Caco-2 (cell line): ENCODE results near the gene NDUFB4. TPM values are rescaled to one million over a fixed set of nuclear protein-coding genes. Genes with fewer than 3 reads are reported as not detected.
A peak's percentile ranks its signal among the peaks of the same experiment; 100 is the strongest.

ENCODE experiments used
- BruUV-seq: library from RNA; stranded (reverse); fragments of 400-500 nt; replicated peaks from 2 replicates; lab custom pipeline; 2021; lab: Mats Ljungman, UMichigan
- CTCF ChIA-PET: fragments of 300-600 bp; sonication (Branson Sonifier 250); formaldehyde crosslinking; loops from one replicate; lab custom pipeline; 2022; ENCODE audit warnings: antibody characterized with exemption; lab: Charles Lee
- POLR2A ChIA-PET: fragments of 300-600 bp; sonication (Branson Sonifier 250); formaldehyde crosslinking; loops from one replicate; lab custom pipeline; 2022; ENCODE audit warnings: antibody characterized with exemption; lab: Charles Lee
- DNase-seq, 2 experiments: peaks; one replicate each; pipeline versions ENCODE4 v3.0.0 to v3.0.0-alpha.2; 2020 to 2022
- H3K27me3 ChIP-seq: replicated peaks from 2 replicates; pipeline ENCODE4 v1.6.0; 2011; ENCODE audit warnings: low read length; ENCODE audit not compliant: control insufficient read depth, insufficient read depth
- H3K36me3 ChIP-seq: 2 replicates; pipeline ENCODE4 v1.5.1; 2011; ENCODE audit warnings: low read length; ENCODE audit not compliant: control insufficient read depth, insufficient read depth
- H3K4me1 ChIP-seq: fragments of 250-450 bp; sonication (Bioruptor Pico); 2 replicates; pipeline ENCODE4 v1.5.1; 2020; ENCODE audit warnings: mild to moderate bottlenecking
- H3K4me3 ChIP-seq: 2 replicates; pipeline ENCODE4 v1.5.1; 2011; ENCODE audit warnings: low read depth, mild to moderate bottlenecking, control low read depth, low read length
- H3K9me3 ChIP-seq: fragments of 250-450 bp; sonication (Bioruptor Pico); 2 replicates; pipeline ENCODE4 v1.5.1; 2020; ENCODE audit warnings: mild to moderate bottlenecking, moderate library complexity
- H3K27ac Mint-ChIP-seq: one replicate; pipeline ENCODE4 v1.8.0; 2022; ENCODE audit warnings: mixed read lengths; ENCODE audit not compliant: unreplicated experiment
- H3K27me3 Mint-ChIP-seq: one replicate; pipeline ENCODE4 v1.8.0; 2022; ENCODE audit warnings: mixed read lengths; ENCODE audit not compliant: insufficient read depth, unreplicated experiment
- H3K36me3 Mint-ChIP-seq: one replicate; pipeline ENCODE4 v1.8.0; 2022; ENCODE audit warnings: mild to moderate bottlenecking, mixed read lengths; ENCODE audit not compliant: insufficient read depth, unreplicated experiment
- H3K4me1 Mint-ChIP-seq: one replicate; pipeline ENCODE4 v1.8.0; 2022; ENCODE audit warnings: low read depth, mixed read lengths; ENCODE audit not compliant: unreplicated experiment
- H3K4me3 Mint-ChIP-seq: one replicate; pipeline ENCODE4 v1.8.0; 2022; ENCODE audit warnings: mild to moderate bottlenecking, moderate library complexity, mixed read lengths; ENCODE audit not compliant: unreplicated experiment
- H3K9me3 Mint-ChIP-seq: one replicate; pipeline ENCODE4 v1.8.0; 2022; ENCODE audit warnings: mixed read lengths; ENCODE audit not compliant: unreplicated experiment
- CTCF ChIP-seq, 2 experiments: fragments of 200-600 bp in 1 of 2; IDR thresholded peaks; 1 replicate in 1 of 2; 2 replicates in 1 of 2; pipeline versions ENCODE4 v1.5.1 to v1.8.0; 2011 to 2022; ENCODE audit warnings: antibody characterized with exemption in 1 of 2, control low read depth in 1 of 2, inconsistent platforms in 1 of 2, low read depth in 1 of 2, low read length in 1 of 2, mild to moderate bottlenecking in 1 of 2, moderate library complexity in 1 of 2; ENCODE audit not compliant: insufficient read depth in 1 of 2, severe bottlenecking in 1 of 2, unreplicated experiment in 1 of 2
- intact Hi-C: fragments of 100-400 bp; cut with micrococcal nuclease; formaldehyde crosslinking; loops from one replicate; pipeline ENCODE4 v1.10.0; 2022; ENCODE audit not compliant: unreplicated experiment
- total RNA-seq: library from RNA; stranded (reverse); gene quantifications from 2 replicates; pipeline ENCODE4 v1.2.3, GENCODE V29; 2022

Gene NDUFB4
- total RNA-seq, 1 experiment from 2014 or later = 136 TPM

DNA sequence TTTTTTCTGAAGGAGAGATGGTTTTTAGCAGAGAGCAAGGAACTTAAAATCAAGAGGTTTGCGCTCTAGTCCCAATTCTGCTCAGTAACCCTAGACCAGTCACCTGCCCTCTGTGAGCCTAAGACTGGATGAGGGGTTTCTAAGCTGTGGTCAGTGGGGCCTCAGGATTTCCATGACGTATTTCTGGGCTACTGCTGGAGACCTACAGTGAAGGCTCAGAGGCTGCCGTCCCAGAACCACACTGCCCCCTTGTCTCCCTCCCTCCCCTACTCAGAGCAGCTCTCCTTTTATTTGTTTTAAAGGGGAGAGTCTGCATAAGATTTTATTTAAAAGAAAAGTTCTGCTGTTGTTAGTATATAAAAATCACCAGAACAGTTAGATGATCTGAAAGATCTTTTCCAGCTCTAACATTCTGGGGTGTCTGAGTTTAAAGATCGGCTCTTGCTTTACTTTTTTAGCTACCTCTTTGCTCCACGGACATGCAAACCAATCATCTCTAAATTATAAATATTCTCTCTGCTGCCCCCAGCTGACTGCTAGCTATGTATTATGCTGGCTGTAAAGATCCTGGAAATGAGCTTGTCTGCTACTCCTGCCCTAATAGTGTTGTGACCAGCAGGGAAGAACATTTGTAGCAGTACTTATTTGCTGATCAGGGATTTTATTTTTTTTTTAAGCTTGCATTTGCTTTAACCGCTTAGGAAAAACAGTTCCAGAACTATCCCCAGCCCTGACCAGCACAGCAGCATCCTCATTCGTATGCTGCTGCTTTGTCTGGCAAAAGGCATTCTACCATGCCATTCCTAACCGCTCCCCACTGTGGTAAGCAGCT is 28.6 kb upstream of the NDUFB4 start:
- no peaks in the 10 kb centered on the region for H3K9me3 Mint-ChIP-seq
- Histone ChIP-seq H3K4me1 (no peaks in the 10 kb centered on the region), H3K36me3 (no peaks in the 10 kb centered on the region), H3K27me3 (no peaks in the 10 kb centered on the region), H3K9me3 (no peaks in the 10 kb centered on the region), H3K4me3 (no peak overlapping the region)
- POLR2A ChIA-PET = no interaction called here
- no TSS peak for BruUV-seq
- no peaks in the 10 kb centered on the region for H3K4me1 Mint-ChIP-seq
- no peaks in the 10 kb centered on the region for H3K36me3 Mint-ChIP-seq
- intact Hi-C loops = no loop called here
- DNase-seq = peak in 1 of 2 experiments; percentile 29
- H3K27ac Mint-ChIP-seq = peak overlapping the region; percentile 11
- peak overlapping the region; percentile 63 for H3K4me3 Mint-ChIP-seq
- H3K27me3 Mint-ChIP-seq = no peaks in the 10 kb centered on the region
- TF ChIP-seq CTCF (IDR thresholded peaks at IDR 0.05; ENCODE audit: insufficient read depth in 1 of 2, low read depth in 1 of 2, low read length in 1 of 2, severe bottlenecking in 1 of 2, unreplicated experiment in 1 of 2) = peak; percentile 27 to 36
- CTCF ChIA-PET = interaction anchor here (0.6 to 1.7 kb wide), 10 partner anchors 9 to 732 kb away, joined by 3 to 23 read pairs (median 5); partner anchors contain the start of genes HGD and NDUFB4

GRCh38 chr3:120568202-120568531 is 28.0 kb upstream of the NDUFB4 start:
- Mint-ChIP-seq H3K27ac (peak overlapping the region; percentile 11), H3K4me1 (no peaks in the 10 kb centered on the region), H3K9me3 (no peaks in the 10 kb centered on the region), H3K27me3 (no peaks in the 10 kb centered on the region), H3K4me3 (no peak overlapping the region), H3K36me3 (no peaks in the 10 kb centered on the region)
- CTCF ChIA-PET = interaction anchor here (1.3 to 1.7 kb wide), 7 partner anchors 9 to 251 kb away, joined by 3 to 23 read pairs (median 10); partner anchors contain the start of gene NDUFB4
- Histone ChIP-seq H3K27me3 (no peaks in the 10 kb centered on the region), H3K4me1 (no peaks in the 10 kb centered on the region), H3K4me3 (no peak overlapping the region), H3K9me3 (no peaks in the 10 kb centered on the region), H3K36me3 (no peaks in the 10 kb centered on the region)
- intact Hi-C loops = no loop called here
- no TSS peak for BruUV-seq
- no peak for DNase-seq
- POLR2A ChIA-PET = no interaction called here
- no peak for TF ChIP-seq CTCF (IDR thresholded peaks at IDR 0.05; ENCODE audit: insufficient read depth in 1 of 2, low read depth in 1 of 2, low read length in 1 of 2, severe bottlenecking in 1 of 2, unreplicated experiment in 1 of 2)

DNA sequence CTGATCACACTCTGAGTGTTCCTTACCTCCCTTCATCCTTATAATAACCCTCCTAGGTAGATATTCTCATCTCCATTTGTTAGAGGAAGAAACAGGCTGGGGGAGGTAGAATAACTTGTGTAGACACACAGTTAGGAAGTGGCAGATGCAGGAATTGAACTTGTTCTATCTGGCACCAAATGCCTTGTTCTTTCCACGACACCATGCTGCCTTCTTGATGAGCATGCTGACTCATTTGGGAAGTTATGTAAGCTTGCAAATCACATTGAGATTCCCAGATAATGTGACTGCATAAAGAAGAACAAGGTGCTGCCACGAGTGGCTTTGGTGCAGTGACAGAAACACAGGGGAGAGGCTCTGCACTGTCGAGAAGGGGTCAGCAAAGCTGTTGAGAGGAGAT is 27.5 kb upstream of the NDUFB4 start:
- DNase-seq = no peak

More for the DNA sequence above, 27.5 kb upstream of the NDUFB4 start:
- ChIA-PET CTCF (no interaction called here), POLR2A (no interaction called here)
- Mint-ChIP-seq H3K27me3 (no peaks in the 10 kb centered on the region), H3K36me3 (no peaks in the 10 kb centered on the region), H3K4me3 (no peak overlapping the region), H3K27ac (no peak overlapping the region), H3K4me1 (no peaks in the 10 kb centered on the region), H3K9me3 (no peaks in the 10 kb centered on the region)
- H3K36me3 ChIP-seq = no peaks in the 10 kb centered on the region
- BruUV-seq = no TSS peak
- H3K9me3 ChIP-seq = no peaks in the 10 kb centered on the region
- no peaks in the 10 kb centered on the region for H3K27me3 ChIP-seq
- TF ChIP-seq CTCF (IDR thresholded peaks at IDR 0.05; ENCODE audit: insufficient read depth in 1 of 2, low read depth in 1 of 2, low read length in 1 of 2, severe bottlenecking in 1 of 2, unreplicated experiment in 1 of 2) = no peak
- no peak overlapping the region for H3K4me3 ChIP-seq
- intact Hi-C loops = no loop called here
- H3K4me1 ChIP-seq = no peaks in the 10 kb centered on the region
